Cardiac muscle cell (in vitro differentiated cells and primary cell): Measurements from ENCODE around the gene RNU2-63P. TPM values are rescaled to one million over a fixed set of nuclear protein-coding genes. Genes with fewer than 3 reads are reported as not detected.

ENCODE experiments used
- DNase-seq, 2 donors: peaks; one replicate each; pipeline versions ENCODE4 v3.0.0 to v3.0.0-alpha.2; 2010 to 2017; ENCODE audit warnings: low read depth in 1 of 2, low spot score in 1 of 2
- H3K27ac ChIP-seq: fragments of 200-600 bp; sonication (generic); 2 replicates; pipeline ENCODE4 v1.5.1; 2016
- H3K27me3 ChIP-seq: fragments of 200-600 bp; sonication (generic); 2 replicates; pipeline ENCODE4 v1.6.0; 2016; ENCODE audit warnings: control low read depth
- H3K36me3 ChIP-seq: fragments of 200-600 bp; sonication (generic); 2 replicates; pipeline ENCODE4 v1.5.1; 2016; ENCODE audit warnings: control low read depth
- H3K4me1 ChIP-seq: fragments of 200-600 bp; sonication (generic); 2 replicates; pipeline ENCODE4 v1.8.1; 2017; ENCODE audit warnings: low read depth, mild to moderate bottlenecking, mixed run types
- H3K4me3 ChIP-seq: fragments of 200-600 bp; sonication (generic); 2 replicates; pipeline ENCODE4 v1.5.1; 2016; ENCODE audit warnings: mild to moderate bottlenecking
- H3K9me3 ChIP-seq: fragments of 200-600 bp; sonication (generic); 2 replicates; pipeline ENCODE4 v1.5.1; 2017; ENCODE audit warnings: low read depth, mild to moderate bottlenecking, control low read depth
- CTCF ChIP-seq: IDR thresholded peaks from 2 replicates; pipeline ENCODE4 v1.5.1; 2012; ENCODE audit warnings: low read depth, mild to moderate bottlenecking, low read length
- polyA plus RNA-seq: library from polyadenylated mRNA; unstranded; fragments of >200 nt; fragmentation: Nextera tagmentation; extraction: Ambion mirVana; gene quantifications from 2 replicates; pipeline ENCODE4 v1.2.1, GENCODE V29; 2016
- total RNA-seq: library from RNA; depleted of rRNA; stranded (reverse); fragments of >200 nt; gene quantifications from 2 replicates; pipeline ENCODE4 v1.2.3, GENCODE V29; 2016

RNU2-63P gene
- total and polyA plus RNA-seq, 2 experiments from 2014 or later: not detected

- Histone ChIP-seq H3K27me3 (no peaks in the 10 kb centered on the region), H3K9me3 (no peaks in the 10 kb centered on the region), H3K4me3 (no peak overlapping the region)
Observed at GRCh38 chr2:88057437-88057844, 41.1 kb upstream of the RNU2-63P start.

GRCh38 chr2:88055371-88056128 lies 39.2 kb upstream of the RNU2-63P start, which contains the start of gene KRCC1:
KRCC1 (minus strand) TSS chr2:88055783; CDS start chr2:88028563, 27,220 bp downstream.
- no peaks in the 10 kb centered on the region for H3K9me3 ChIP-seq
- peak within 1 kb of the TSS; percentile 99 for H3K4me3 ChIP-seq
- H3K27me3 ChIP-seq: no peaks in the 10 kb centered on the region
- no peak for TF ChIP-seq CTCF
- peaks cover 22% of the 10 kb centered on the region for H3K4me1 ChIP-seq
- peaks cover 2% of the 10 kb centered on the region for H3K36me3 ChIP-seq
- H3K27ac ChIP-seq: peak within 1 kb of the TSS; percentile 96
- DNase-seq: peak; percentile 97 to 98

More at GRCh38 chr2:88057437-88057844, 41.1 kb upstream of the RNU2-63P start:
- peaks cover under 1% of the 10 kb centered on the region for H3K36me3 ChIP-seq
- peaks cover 25% of the 10 kb centered on the region for H3K4me1 ChIP-seq
- H3K27ac ChIP-seq: no peak overlapping the region
- no peak for TF ChIP-seq CTCF
- DNase-seq: peak in 1 of 2 donors; percentile 22

- Histone ChIP-seq H3K9me3 (no peaks in the 10 kb centered on the region), H3K4me1 (peaks cover 21% of the 10 kb centered on the region), H3K4me3 (peak overlapping the region; percentile 99), H3K27ac (peak overlapping the region; percentile 96), H3K36me3 (peaks cover 2% of the 10 kb centered on the region), H3K27me3 (no peaks in the 10 kb centered on the region)
- DNase-seq: peak in 1 of 2 donors; percentile 43
- no peak for TF ChIP-seq CTCF
Observed at GRCh38 chr2:88054782-88055370, 38.5 kb upstream of the RNU2-63P start.

GRCh38 chr2:88053934-88054781 lies 37.8 kb upstream of the RNU2-63P start:
- DNase-seq: peak in 1 of 2 donors; percentile 28
- peak overlapping the region; percentile 96 for H3K27ac ChIP-seq

More at GRCh38 chr2:88053934-88054781, 37.8 kb upstream of the RNU2-63P start:
- Histone ChIP-seq H3K27me3 (no peaks in the 10 kb centered on the region), H3K9me3 (no peaks in the 10 kb centered on the region), H3K36me3 (peaks cover 2% of the 10 kb centered on the region), H3K4me1 (peaks cover 21% of the 10 kb centered on the region), H3K4me3 (peak overlapping the region; percentile 99)
- no peak for TF ChIP-seq CTCF
